Endodermal cell (in vitro differentiated cells): Measurements from ENCODE around the gene AIF1L. TPM values are rescaled to one million over a fixed set of nuclear protein-coding genes. Genes with fewer than 3 reads are reported as not detected.

Experiments used
- DNase-seq: peaks from one replicate; pipeline ENCODE4 v3.0.0-alpha.2; 2017
- H3K27ac ChIP-seq: 2 replicates; pipeline ENCODE4 v1.5.1; 2013; ENCODE audit warnings: mild to moderate bottlenecking, low read depth, low read length, moderate library complexity
- H3K27me3 ChIP-seq: 2 replicates; pipeline ENCODE4 v1.6.1; 2013; ENCODE audit warnings: mild to moderate bottlenecking, low read length, moderate library complexity; ENCODE audit not compliant: insufficient read depth, control insufficient read depth, poor library complexity, severe bottlenecking
- H3K36me3 ChIP-seq: 2 replicates; pipeline ENCODE4 v1.7.0; 2013; ENCODE audit warnings: mild to moderate bottlenecking, low read length, moderate library complexity; ENCODE audit not compliant: control insufficient read depth, insufficient read depth
- H3K4me1 ChIP-seq: one replicate; pipeline ENCODE4 v1.7.0; 2013; ENCODE audit warnings: low read length; ENCODE audit not compliant: control insufficient read depth, insufficient read depth
- H3K4me3 ChIP-seq: 2 replicates; pipeline ENCODE4 v1.5.1; 2013; ENCODE audit warnings: mild to moderate bottlenecking, low read length, moderate library complexity
- H3K9ac ChIP-seq: 2 replicates; pipeline ENCODE4 v1.6.1; 2013; ENCODE audit warnings: mild to moderate bottlenecking, low read length, moderate library complexity; ENCODE audit not compliant: poor library complexity, severe bottlenecking; ENCODE audit errors: extremely low read depth
- H3K9me3 ChIP-seq: 2 replicates; pipeline ENCODE4 v1.6.1; 2013; ENCODE audit warnings: mild to moderate bottlenecking, low read length, moderate library complexity; ENCODE audit not compliant: control insufficient read depth
- H3K27ac Mint-ChIP-seq: 2 replicates; pipeline ENCODE4 v1.8.0; 2020; ENCODE audit warnings: mixed read lengths
- H3K27me3 Mint-ChIP-seq: 2 replicates; pipeline ENCODE4 v1.8.0; 2021; ENCODE audit warnings: mild to moderate bottlenecking, mixed read lengths; ENCODE audit not compliant: insufficient read depth
- H3K36me3 Mint-ChIP-seq: 2 replicates; pipeline ENCODE4 v1.8.0; 2020; ENCODE audit warnings: low read depth, mixed read lengths
- H3K4me1 Mint-ChIP-seq: 2 replicates; pipeline ENCODE4 v1.8.0; 2020; ENCODE audit warnings: mixed read lengths
- H3K4me3 Mint-ChIP-seq: 2 replicates; pipeline ENCODE4 v1.8.0; 2020; ENCODE audit warnings: mild to moderate bottlenecking, moderate library complexity, mixed read lengths
- H3K9me3 Mint-ChIP-seq: 2 replicates; pipeline ENCODE4 v1.8.0; 2020; ENCODE audit warnings: mild to moderate bottlenecking, mixed read lengths
- CTCF ChIP-seq: fragments of 200-600 bp; sonication (generic); conservative IDR thresholded peaks from 2 replicates; pipeline ENCODE4 v1.5.0; 2021; ENCODE audit warnings: antibody characterized with exemption, mild to moderate bottlenecking
- WGBS, 2 experiments: methylation state at CpG; one replicate each; pipeline versions ENCODE4 v1.1.5 to v1.1.7; 2013; ENCODE audit warnings: missing lambda C conversion rate in 2 of 2, mixed read lengths in 1 of 2; ENCODE audit not compliant: insufficient coverage in 1 of 2, insufficient read length in 1 of 2; 5-methylcytosine and 5-hydroxymethylcytosine counted together
- total RNA-seq, 2 donors: library from RNA; stranded (reverse); fragmentation: NEBNext Ultra II Directional in 1 of 2; extraction: Animal tissue kit (Norgen Biotek cat#: 25700) in 1 of 2; gene quantifications; 2 replicates in 1 of 2; 3 replicates in 1 of 2; pipeline ENCODE4 v1.2.1, GENCODE V29; 2021

The AIF1L gene
- total RNA-seq, 2 donors from 2014 or later, result 93.4 to 117 TPM

- Mint-ChIP-seq H3K27me3 (peaks cover 16% of the 10 kb centered on the region), H3K4me3 (no peak overlapping the region), H3K9me3 (no peaks in the 10 kb centered on the region), H3K36me3 (peaks cover 5% of the 10 kb centered on the region), H3K27ac (no peak overlapping the region), H3K4me1 (peaks cover 3% of the 10 kb centered on the region)
- Histone ChIP-seq H3K9me3 (no peaks in the 10 kb centered on the region), H3K36me3 (no peaks in the 10 kb centered on the region), H3K9ac (no peak overlapping the region), H3K4me1 (no peaks in the 10 kb centered on the region), H3K4me3 (no peak overlapping the region), H3K27ac (no peak overlapping the region), H3K27me3 (no peaks in the 10 kb centered on the region)
- 91 to 95% methylated on average over 4 to 6 of the region's 6 CpGs for WGBS, 2 experiments
- TF ChIP-seq CTCF, result no peak
- no peak for DNase-seq
Observed at GRCh38 chr9:131092030-131092429, 4.3 kb upstream of the AIF1L start.

- Histone ChIP-seq H3K27me3 (no peaks in the 10 kb centered on the region), H3K9ac (no peak overlapping the region), H3K4me3 (no peak overlapping the region), H3K9me3 (no peaks in the 10 kb centered on the region), H3K27ac (no peak overlapping the region), H3K4me1 (peaks cover 5% of the 10 kb centered on the region), H3K36me3 (no peaks in the 10 kb centered on the region)
- H3K9me3 Mint-ChIP-seq, result no peaks in the 10 kb centered on the region
- no peak for DNase-seq
- no peak overlapping the region for H3K4me3 Mint-ChIP-seq
- H3K4me1 Mint-ChIP-seq, result peaks cover 8% of the 10 kb centered on the region
- H3K27ac Mint-ChIP-seq, result no peak overlapping the region
- no peak for TF ChIP-seq CTCF
- peaks cover 2% of the 10 kb centered on the region for H3K36me3 Mint-ChIP-seq
- H3K27me3 Mint-ChIP-seq, result peaks cover 16% of the 10 kb centered on the region
- WGBS, 2 experiments, result 92% methylated on average over 9 to 24 of the region's 24 CpGs
Observed at GRCh38 chr9:131092548-131093440, 3.5 kb upstream of the AIF1L start.

- Mint-ChIP-seq H3K36me3 (peaks cover under 1% of the 10 kb centered on the region), H3K4me1 (peaks cover 17% of the 10 kb centered on the region), H3K27me3 (peaks cover 16% of the 10 kb centered on the region), H3K4me3 (no peak overlapping the region), H3K9me3 (no peaks in the 10 kb centered on the region), H3K27ac (no peak overlapping the region)
- Histone ChIP-seq H3K9ac (no peak overlapping the region), H3K27me3 (no peaks in the 10 kb centered on the region), H3K4me3 (no peak overlapping the region), H3K36me3 (no peaks in the 10 kb centered on the region), H3K9me3 (no peaks in the 10 kb centered on the region), H3K4me1 (peaks cover 15% of the 10 kb centered on the region), H3K27ac (no peak overlapping the region)
- no peak for TF ChIP-seq CTCF
- 95 to 96% methylated on average over 4 to 5 of the region's 5 CpGs for WGBS, 2 experiments
- no peak for DNase-seq
Observed at GRCh38 chr9:131094015-131094414, 2.3 kb upstream of the AIF1L start.
